RWPE1 (cell line): ENCODE data around the gene MTARC2.

Experiments used
- CTCF ChIA-PET: fragments of 350-600 bp; sonication (Branson Sonifier 250); formaldehyde crosslinking; extraction: SDS; loops from one replicate; lab custom pipeline; 2021; lab: Yijun Ruan, JAX
- POLR2A ChIA-PET: fragments of 400-600 bp; formaldehyde crosslinking; extraction: SDS; loops from one replicate; lab custom pipeline; 2020; ENCODE audit warnings: antibody characterized with exemption; ENCODE audit not compliant: low non-redundant PET; lab: Yijun Ruan, JAX
- DNase-seq: peaks from one replicate; pipeline ENCODE4 v3.0.0; 2012; ENCODE audit warnings: low spot score
- H3K27ac ChIP-seq: fragments of 450-650 bp; 2 replicates; pipeline ENCODE4 v1.5.1; 2017
- CTCF ChIP-seq: fragments of 450-650 bp; conservative IDR thresholded peaks from 2 replicates; pipeline ENCODE4 v1.5.1; 2017; ENCODE audit warnings: low read depth, mild to moderate bottlenecking

Gene MTARC2

GRCh38 chr1:220819467-220820026 lies 71.4 kb downstream of the MTARC2 start:
- TF ChIP-seq CTCF = no peak
- no peak for DNase-seq
- CTCF ChIA-PET = no interaction called here
- H3K27ac ChIP-seq = no peak overlapping the region
- POLR2A ChIA-PET = no interaction called here

- DNase-seq = no peak
- H3K27ac ChIP-seq = no peak overlapping the region
- ChIA-PET POLR2A (no interaction called here), CTCF (interaction anchor here (0.5 to 0.7 kb wide), 2 partner anchors 21 to 611 kb away, joined by 3 read pairs; no protein-coding TSS in a partner anchor)
- TF ChIP-seq CTCF = no peak
These were observed 76.2 kb downstream of the MTARC2 start for GRCh38 chr1:220824031-220824989.

DNA sequence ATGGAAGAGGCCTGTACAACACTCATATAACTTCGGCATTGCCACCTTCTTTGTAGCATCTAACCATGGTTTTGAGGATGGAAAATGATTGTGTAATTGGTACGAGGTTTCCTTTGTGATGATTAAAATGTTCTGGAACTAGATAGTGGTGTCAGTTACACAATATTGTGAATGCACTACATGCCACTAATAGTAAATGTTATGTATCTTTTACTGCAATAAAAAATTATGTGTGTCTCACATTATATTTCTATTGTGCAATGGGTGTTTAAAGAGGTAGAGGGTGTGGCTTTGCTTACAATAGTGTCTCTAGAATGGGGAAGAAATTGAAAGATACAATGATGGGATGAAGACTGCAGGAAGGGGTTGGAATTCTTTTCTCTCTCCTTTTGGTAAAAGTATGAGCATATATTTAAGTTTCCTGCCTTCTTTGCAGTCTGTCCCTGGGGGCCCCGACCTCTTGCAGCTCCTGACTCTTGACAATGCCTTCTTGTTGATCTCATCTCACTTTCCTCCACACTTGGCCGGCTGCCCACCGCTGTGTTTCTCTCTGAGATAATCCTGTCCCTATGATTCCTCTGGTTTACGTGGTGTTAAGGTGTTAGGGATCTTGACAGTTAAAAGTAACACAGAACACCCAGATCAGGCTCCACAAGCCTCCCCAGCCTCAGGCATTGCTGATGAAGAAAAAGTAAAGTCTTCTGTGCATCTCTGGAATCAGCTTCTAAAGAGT lies 77.9 kb downstream of the MTARC2 start:
- ChIA-PET CTCF (interaction anchor here (0.7 kb wide), 1 partner anchor 613 kb away, joined by 3 read pairs; no protein-coding TSS in a partner anchor), POLR2A (no interaction called here)
- H3K27ac ChIP-seq = no peak overlapping the region
- TF ChIP-seq CTCF = no peak
- no peak for DNase-seq

GRCh38 chr1:220826729-220827128 lies 78.6 kb downstream of the MTARC2 start:
- ChIA-PET POLR2A (no interaction called here), CTCF (no interaction called here)
- no peak for DNase-seq
- no peak for TF ChIP-seq CTCF
- H3K27ac ChIP-seq = no peak overlapping the region

- ChIA-PET CTCF (no interaction called here), POLR2A (no interaction called here)
- no peak for DNase-seq
- no peak for TF ChIP-seq CTCF
- H3K27ac ChIP-seq = no peak overlapping the region
These were observed 79.5 kb downstream of the MTARC2 start for GRCh38 chr1:220827445-220828178.

- no peak overlapping the region for H3K27ac ChIP-seq
- ChIA-PET CTCF (no interaction called here), POLR2A (no interaction called here)
- no peak for TF ChIP-seq CTCF
- no peak for DNase-seq
These were observed 80.0 kb downstream of the MTARC2 start for GRCh38 chr1:220828179-220828490.
